Glutamatergic neuron (in vitro differentiated cells): ENCODE measurements around the gene CCR7. TPM values are rescaled to one million over a fixed set of nuclear protein-coding genes. Genes with fewer than 3 reads are reported as not detected.

Experiments used
- DNase-seq: peaks from one replicate; pipeline ENCODE4 v3.0.0; 2022
- H3K27ac Mint-ChIP-seq: one replicate; pipeline ENCODE4 v1.8.0; 2020; ENCODE audit warnings: mild to moderate bottlenecking, mixed read lengths, inconsistent platforms; ENCODE audit not compliant: unreplicated experiment
- H3K27me3 Mint-ChIP-seq: one replicate; pipeline ENCODE4 v1.8.0; 2020; ENCODE audit warnings: mild to moderate bottlenecking, moderate library complexity, mixed read lengths, inconsistent platforms; ENCODE audit not compliant: unreplicated experiment
- H3K36me3 Mint-ChIP-seq: one replicate; pipeline ENCODE4 v1.8.0; 2020; ENCODE audit warnings: mild to moderate bottlenecking, mixed read lengths, inconsistent platforms; ENCODE audit not compliant: unreplicated experiment
- H3K4me1 Mint-ChIP-seq: one replicate; pipeline ENCODE4 v1.8.0; 2020; ENCODE audit warnings: mild to moderate bottlenecking, low read depth, mixed read lengths, inconsistent platforms; ENCODE audit not compliant: unreplicated experiment
- H3K4me3 Mint-ChIP-seq: one replicate; pipeline ENCODE4 v1.8.0; 2020; ENCODE audit warnings: mild to moderate bottlenecking, mixed read lengths, inconsistent platforms; ENCODE audit not compliant: unreplicated experiment
- H3K9me3 Mint-ChIP-seq: one replicate; pipeline ENCODE4 v1.8.0; 2020; ENCODE audit warnings: mild to moderate bottlenecking, moderate library complexity, mixed read lengths, inconsistent platforms; ENCODE audit not compliant: unreplicated experiment
- total RNA-seq: library from RNA; stranded (reverse); fragmentation: NEBNext Ultra II Directional; extraction: Animal tissue kit (Norgen Biotek cat#: 25700); gene quantifications from one replicate; pipeline ENCODE4 v1.2.1, GENCODE V29; 2021; ENCODE audit not compliant: unreplicated experiment
- TF ChIP-seq, protein P1 (sequence below): fragments of 200-600 bp; sonication (generic); IDR thresholded peaks from one replicate; pipeline ENCODE4 v1.5.0; 2021; ENCODE audit not compliant: partially characterized antibody, unreplicated experiment

CCR7 gene
- total RNA-seq, 1 donor from 2014 or later, result not detected

DNA sequence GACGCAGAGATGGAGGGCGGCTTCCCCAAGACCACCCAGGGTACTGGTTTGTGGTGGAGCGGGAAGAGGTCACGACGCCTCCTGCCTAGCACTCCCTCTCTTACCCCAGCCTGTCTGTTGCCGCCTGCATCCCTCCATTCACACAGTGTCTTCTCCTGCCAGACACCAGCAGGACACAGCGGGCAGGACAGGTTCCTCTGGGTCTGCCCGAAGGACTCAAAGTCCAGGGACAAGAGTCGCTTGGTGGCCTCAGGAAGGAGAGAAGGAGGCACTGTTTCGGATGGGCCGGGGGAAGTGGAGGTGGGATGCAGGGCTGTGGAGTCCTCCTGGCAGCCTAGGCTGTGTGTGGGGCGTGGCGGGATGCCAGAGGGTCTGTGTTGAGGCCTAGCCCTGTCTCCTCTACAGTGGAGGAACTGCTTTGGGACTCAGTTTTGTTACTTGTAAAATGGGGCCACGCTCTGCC lies 44.2 kb downstream of the CCR7 start:
- H3K27ac Mint-ChIP-seq, result no peak overlapping the region
- H3K4me3 Mint-ChIP-seq, result no peak overlapping the region
- no peaks in the 10 kb centered on the region for H3K9me3 Mint-ChIP-seq
- peaks cover 8% of the 10 kb centered on the region for H3K36me3 Mint-ChIP-seq
- H3K27me3 Mint-ChIP-seq, result peaks cover 2% of the 10 kb centered on the region
- DNase-seq, result no peak
- H3K4me1 Mint-ChIP-seq, result no peaks in the 10 kb centered on the region
- TF ChIP-seq, protein P1, sequence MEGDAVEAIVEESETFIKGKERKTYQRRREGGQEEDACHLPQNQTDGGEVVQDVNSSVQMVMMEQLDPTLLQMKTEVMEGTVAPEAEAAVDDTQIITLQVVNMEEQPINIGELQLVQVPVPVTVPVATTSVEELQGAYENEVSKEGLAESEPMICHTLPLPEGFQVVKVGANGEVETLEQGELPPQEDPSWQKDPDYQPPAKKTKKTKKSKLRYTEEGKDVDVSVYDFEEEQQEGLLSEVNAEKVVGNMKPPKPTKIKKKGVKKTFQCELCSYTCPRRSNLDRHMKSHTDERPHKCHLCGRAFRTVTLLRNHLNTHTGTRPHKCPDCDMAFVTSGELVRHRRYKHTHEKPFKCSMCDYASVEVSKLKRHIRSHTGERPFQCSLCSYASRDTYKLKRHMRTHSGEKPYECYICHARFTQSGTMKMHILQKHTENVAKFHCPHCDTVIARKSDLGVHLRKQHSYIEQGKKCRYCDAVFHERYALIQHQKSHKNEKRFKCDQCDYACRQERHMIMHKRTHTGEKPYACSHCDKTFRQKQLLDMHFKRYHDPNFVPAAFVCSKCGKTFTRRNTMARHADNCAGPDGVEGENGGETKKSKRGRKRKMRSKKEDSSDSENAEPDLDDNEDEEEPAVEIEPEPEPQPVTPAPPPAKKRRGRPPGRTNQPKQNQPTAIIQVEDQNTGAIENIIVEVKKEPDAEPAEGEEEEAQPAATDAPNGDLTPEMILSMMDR, result no peak

DNA sequence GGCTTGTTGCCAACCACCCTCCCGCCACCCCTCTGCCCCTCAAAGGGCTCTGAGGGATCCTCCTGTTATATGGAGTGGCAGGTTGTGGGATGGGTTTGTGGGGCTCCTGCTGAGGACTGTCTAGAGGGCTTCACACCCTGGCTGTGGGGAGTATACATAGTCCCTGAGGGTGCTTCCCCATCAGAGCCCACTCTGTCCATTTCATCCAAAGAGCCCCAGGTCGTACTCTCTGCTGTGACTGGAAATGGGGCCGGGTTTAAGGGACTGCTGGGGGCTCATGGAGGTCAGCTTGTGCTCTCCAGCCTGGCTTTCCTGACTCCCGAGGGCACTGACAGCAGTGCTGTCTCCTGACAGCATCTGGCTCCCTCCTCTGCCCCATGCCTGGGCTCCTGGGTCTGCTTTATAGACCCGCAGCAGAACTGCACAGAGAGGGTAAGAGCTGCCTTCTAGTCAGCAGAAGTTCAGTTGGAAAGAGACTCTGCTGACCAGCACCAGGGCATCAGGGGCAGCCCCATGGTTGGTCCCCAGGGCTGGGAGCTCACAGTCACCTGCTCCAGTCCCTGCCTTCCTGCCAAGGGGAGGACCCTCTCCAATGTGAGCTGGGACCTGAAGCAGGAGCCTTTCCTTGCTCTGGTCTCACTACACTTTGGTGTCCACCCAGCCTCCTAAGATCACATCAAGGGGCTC lies 46.0 kb downstream of the CCR7 start:
- peaks cover 8% of the 10 kb centered on the region for H3K27me3 Mint-ChIP-seq
- TF ChIP-seq, protein P1, result no peak
- H3K36me3 Mint-ChIP-seq, result no peaks in the 10 kb centered on the region
- no peak overlapping the region for H3K4me3 Mint-ChIP-seq
- no peak overlapping the region for H3K27ac Mint-ChIP-seq
- H3K9me3 Mint-ChIP-seq, result peaks cover 2% of the 10 kb centered on the region
- no peak for DNase-seq
- H3K4me1 Mint-ChIP-seq, result no peaks in the 10 kb centered on the region

DNA sequence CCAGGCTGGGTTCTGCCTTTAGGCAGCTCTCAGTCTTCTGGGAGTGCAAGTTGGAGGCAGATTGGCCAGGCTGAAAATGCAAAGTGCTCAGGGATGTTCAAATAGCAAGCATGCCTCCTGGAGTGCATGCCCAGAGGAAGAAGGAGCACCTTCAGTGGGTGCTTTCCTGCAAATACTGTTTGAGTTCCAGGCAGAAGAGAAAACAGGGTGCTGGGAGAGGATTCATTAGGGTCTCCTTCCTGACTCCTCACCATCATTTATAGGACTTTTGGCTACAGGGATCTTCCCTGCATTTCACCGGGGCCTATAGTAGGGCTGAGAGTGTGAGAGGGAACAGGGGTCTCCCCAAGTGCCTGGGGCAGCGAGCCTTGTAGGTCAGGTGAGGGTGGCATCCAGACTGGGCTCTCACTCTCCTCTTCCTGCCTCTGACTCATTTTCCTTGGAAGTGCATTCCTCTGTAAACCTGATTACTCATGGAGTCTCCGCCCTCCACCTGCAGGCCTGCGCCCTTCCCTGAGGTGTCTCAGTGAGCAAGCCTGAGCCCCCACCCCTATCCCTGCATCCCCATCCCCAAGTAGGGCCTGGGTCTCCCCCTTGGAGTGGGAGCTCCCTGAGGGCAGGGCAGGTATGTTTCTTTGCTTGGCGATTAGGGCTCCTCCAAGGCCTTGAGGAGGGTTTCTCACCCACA lies 46.7 kb downstream of the CCR7 start:
- no peak for DNase-seq
- no peak overlapping the region for H3K27ac Mint-ChIP-seq
- H3K4me3 Mint-ChIP-seq, result no peak overlapping the region
- H3K9me3 Mint-ChIP-seq, result peaks cover 2% of the 10 kb centered on the region
- no peaks in the 10 kb centered on the region for H3K4me1 Mint-ChIP-seq
- no peaks in the 10 kb centered on the region for H3K36me3 Mint-ChIP-seq
- TF ChIP-seq, protein P1, result no peak
- H3K27me3 Mint-ChIP-seq, result peaks cover 12% of the 10 kb centered on the region

DNA sequence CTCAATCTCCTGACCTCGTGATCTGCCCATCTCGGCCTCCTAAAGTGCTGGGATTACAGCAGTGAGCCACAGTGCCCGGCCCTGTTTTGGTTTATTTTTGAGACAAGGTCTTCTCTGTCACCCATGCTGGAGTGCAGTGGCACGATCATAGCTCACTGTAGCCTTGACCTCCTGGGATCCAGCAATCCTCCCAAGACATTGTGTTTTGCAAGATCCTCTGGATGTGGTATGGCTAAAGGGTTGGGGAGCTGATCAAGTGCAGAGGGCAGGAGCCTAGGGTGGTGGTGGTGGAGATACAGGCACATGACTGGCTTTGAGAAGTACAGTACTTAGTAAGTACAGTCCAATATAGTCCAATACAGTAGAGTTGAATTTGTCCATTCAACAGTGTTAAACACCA lies 47.3 kb downstream of the CCR7 start:
- H3K4me1 Mint-ChIP-seq, result no peaks in the 10 kb centered on the region
- no peaks in the 10 kb centered on the region for H3K36me3 Mint-ChIP-seq
- peaks cover 12% of the 10 kb centered on the region for H3K27me3 Mint-ChIP-seq
- no peak overlapping the region for H3K4me3 Mint-ChIP-seq
- H3K27ac Mint-ChIP-seq, result no peak overlapping the region
- no peak for DNase-seq
- peaks cover 2% of the 10 kb centered on the region for H3K9me3 Mint-ChIP-seq
- TF ChIP-seq, protein P1, result no peak

DNA sequence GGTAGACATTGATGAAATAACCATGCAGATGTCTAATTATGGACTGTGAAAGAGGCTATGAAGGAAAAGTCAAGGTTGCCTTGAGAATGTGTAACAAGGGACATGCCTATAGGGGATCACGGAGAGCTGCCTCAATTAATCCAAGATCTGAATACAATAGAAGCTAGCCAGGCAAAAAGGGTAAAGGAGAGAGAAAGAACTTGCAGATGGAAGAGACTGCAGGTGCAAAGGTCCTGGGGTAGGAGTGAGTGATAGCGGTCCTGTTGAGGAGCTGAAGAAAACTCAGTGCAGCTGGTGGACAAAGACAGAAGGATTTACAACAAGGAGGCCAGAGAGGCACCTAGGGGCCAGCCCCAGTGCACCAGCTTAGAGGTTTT lies 48.0 kb downstream of the CCR7 start:
- no peak overlapping the region for H3K27ac Mint-ChIP-seq
- H3K4me3 Mint-ChIP-seq, result no peak overlapping the region
- TF ChIP-seq, protein P1, result no peak
- no peaks in the 10 kb centered on the region for H3K36me3 Mint-ChIP-seq
- H3K4me1 Mint-ChIP-seq, result no peaks in the 10 kb centered on the region
- H3K27me3 Mint-ChIP-seq, result peaks cover 12% of the 10 kb centered on the region
- DNase-seq, result no peak
- H3K9me3 Mint-ChIP-seq, result peaks cover 2% of the 10 kb centered on the region
